HG03342 (cell line): ENCODE measurements around the gene TMEM109.

Source experiments
- ATAC-seq: cut with Tn5 transposase; IDR thresholded peaks from one replicate; pipeline ENCODE4 v1.9.1; 2021; ENCODE audit warnings: mild to moderate bottlenecking, moderate library complexity; ENCODE audit not compliant: unreplicated experiment

The TMEM109 gene

DNA sequence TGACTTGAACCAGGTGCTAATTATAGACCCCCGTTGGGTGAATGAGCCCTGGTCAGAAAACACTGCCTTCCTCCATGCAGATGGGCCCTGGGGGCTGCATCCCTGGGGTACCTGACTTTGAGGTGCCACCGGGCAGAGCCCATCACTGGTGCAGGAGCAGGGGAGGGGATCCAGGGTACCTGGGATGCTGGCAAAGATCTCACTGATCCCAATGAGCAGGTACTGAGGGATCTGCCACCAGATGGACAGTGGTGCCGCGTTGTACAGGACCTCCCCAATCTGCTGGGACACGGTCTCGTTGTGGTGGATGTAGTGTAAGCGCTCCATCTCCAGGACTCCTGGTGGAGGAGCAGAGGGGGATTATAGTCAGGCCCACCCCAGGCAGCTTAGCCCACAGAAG, 25.3 kb downstream of the TMEM109 start:
- no peak for ATAC-seq

DNA sequence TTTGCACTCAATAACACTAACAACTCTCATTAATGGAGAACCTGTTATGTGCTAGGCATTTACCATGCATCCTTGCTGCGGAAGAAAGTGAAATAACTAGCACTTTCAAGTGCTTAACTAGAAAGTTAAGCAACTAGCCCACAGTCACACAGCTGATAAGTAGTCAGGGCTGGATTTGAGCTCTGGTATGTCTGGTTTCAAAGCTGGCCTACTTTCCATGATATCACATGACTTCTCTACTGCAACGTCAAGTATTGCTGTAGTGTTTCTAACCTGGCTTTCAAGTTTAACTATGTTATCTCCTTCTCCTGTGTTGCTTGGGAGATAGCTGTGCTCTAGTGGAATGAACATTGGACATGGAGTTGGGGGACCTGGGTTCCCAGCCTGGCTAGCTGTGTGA, 25.9 kb downstream of the TMEM109 start:
- ATAC-seq, result no peak

DNA sequence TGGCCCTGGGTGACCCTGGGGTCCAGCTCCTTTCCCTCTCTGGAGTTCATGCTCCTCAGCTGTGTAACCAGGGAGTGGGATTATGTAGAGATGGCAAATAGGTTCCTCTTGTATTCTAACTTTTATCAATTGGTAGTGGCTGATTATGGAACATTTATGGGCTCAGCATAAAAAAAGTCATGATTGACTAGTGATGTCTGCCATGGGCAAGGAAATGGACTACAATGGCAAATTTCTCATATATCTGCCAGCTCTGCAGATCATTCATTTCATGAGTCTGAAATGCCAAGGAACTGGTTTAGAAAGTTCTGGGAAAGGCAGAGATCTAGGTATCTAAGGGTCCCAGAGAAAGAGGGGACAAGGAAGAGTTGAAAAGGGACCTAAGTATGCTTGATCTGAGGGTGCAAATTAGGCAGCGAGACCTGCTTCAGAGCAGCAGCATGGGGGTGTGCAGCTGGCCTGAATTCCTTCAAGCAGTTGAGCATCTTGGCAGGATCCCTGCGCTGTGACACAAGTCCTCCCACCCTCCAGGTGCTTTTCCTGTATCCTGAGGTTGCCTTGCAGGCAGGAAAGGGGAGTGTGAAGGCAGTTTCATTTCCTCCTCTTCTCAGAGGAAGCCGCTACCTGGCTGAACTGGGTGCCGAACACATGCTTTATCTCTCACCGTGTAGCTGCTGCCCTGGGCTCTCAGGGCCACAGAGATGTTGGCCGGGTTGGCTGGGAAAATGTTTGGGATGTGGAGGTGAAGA, 27.6 kb downstream of the TMEM109 start:
- ATAC-seq, result no peak

DNA sequence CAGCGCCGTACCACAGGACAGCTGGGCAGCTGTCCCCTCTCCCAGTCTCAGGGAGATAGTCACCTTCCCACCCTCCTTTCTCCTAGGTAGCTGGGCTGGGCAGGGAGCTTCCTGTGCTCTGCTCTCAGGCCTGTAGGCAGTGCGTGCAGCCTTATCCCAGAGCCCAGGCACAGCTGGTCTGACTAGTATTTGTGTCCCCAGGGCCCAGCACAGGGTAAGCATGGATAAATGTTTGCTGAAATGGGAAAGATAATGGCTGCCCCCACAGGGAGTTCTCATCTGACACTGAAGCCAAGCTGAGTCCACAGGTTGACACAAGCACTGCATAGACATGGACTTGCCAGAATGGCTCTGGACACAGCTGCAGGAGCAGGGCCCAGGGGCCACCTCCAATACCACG, 28.3 kb downstream of the TMEM109 start:
- ATAC-seq, result no peak

DNA sequence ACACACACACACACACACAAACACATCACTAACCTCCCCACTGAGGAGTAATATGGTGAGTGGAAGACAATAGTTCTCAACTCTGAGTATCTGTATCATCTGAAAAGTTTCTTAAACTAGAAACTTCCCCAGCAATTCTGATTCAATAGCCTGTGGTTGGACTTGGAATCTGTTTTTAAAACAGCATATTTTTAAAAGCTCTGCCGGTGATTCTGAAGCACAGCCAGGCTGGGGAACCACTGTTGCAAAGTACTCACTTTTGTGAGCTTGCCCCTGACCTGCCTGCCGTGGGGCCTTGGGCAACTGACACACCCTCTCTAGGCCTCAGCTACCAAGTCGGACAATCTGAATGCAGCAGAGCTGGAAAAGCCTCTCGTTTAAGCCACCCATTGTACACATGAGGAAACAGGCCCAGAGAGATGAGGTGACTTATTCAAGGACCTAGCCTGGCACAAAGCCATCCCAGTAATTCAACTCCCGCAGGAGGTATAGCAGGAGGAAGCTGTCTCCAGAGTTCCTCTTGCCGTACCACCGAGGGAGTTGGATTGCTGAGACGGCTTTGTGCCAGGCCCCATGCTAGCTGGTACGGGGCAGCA, 29.1 kb downstream of the TMEM109 start:
- ATAC-seq, result no peak

DNA sequence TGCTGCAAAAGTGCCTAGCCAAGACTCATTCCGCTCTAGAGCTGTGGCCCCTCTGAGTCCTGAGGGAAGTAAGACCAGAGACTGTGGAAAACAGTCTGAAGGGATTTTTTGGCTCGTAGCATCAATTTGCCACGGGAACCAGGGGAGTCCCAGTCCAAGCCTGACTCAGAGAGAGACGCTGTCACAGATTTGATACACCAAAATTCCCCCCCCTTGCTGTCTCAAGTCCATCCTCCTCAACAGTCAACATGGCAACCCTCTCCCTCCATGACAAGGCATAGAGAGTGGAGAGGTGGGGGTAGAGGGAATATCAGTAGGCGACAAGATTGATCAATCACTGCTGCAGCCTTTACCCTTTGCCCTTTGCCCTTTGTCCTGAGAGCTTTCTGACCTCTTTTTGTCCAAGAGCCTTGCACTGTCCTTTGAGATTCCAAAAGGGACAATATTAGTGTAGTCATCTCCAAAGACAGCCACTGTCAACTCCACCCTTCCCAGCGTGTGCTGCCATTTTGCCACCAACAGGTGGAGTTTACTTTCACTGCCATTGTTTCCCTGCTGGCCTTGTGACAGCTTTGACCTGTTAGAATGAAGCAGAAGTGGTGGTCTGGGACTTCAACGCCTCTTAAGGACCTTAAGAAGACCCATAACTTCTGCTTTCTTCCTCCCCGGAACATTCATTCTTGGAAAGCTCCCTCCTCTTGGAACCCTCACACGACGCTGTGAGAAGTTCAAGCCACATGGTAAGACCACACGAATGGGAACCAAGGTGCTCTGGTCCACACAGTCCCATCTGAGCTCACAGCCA, 30.7 kb downstream of the TMEM109 start:
- ATAC-seq, result no peak

DNA sequence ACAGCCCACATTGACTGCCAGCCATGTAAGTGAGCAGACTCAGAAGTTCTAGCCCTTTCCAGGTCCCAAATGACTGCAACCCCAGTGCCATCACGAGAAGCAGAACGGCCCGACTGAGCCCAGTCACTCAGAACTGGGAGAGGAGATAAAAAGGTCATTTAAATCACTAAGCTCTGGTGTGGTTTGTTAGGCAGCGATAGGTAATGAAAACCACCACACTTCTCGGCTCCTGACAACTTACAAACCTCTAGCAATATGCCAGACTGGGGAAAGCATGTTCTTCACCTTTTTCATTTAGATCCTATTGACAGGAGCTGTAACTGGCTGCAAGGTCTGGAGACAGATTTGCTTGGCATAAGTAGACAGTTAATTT, 31.3 kb downstream of the TMEM109 start:
- ATAC-seq, result no peak

DNA sequence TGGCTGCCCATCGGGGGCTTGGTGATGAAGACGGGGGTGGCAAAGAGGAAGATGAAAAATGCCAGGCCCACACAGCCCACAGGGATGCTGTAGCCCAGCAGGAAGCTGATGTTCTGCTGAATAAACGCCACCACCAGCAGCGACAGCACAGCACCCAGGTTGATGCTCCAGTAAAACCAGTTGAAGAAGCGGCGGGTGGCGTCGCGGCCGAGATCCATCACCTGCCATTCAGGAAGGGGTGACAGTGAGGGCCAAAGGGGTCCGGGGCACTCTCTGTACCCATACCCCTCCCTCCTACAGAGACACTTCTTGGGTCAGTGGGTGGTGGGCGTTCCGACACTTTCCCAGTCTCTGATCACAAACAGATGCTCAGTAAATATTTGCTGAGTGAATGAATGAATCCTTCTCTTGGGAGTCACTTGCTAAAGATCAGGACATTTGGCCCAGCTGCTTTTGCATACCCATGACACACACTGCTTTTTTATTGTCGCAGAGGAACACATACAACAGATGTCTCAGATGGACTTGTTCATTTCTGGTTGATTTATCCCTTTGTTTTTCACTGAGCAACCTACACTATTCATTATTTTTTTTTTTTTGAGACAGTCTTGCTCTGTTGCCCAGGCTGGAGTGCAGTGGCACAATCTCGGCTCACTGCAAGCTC, 32.8 kb downstream of the TMEM109 start:
- ATAC-seq, result no peak

DNA sequence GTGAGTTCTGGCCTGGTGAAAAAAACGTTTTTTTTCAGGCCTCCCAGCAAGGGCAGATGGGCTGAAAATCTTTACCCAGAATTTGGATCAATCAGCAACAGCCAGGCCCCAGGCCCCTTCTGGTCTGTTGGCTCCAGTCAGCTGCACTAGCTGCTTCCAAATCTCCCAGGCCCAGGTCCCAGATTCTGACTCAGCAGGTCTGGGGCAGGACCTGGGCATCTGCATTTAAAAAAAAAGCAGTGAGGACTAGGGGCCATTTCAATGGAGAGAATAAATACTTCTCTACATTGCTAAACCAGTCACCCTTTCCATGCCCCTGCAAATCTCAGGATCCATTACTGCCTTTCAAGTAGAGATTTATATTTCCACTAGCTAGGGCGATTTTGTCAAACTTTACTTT, 33.7 kb downstream of the TMEM109 start:
- no peak for ATAC-seq

DNA sequence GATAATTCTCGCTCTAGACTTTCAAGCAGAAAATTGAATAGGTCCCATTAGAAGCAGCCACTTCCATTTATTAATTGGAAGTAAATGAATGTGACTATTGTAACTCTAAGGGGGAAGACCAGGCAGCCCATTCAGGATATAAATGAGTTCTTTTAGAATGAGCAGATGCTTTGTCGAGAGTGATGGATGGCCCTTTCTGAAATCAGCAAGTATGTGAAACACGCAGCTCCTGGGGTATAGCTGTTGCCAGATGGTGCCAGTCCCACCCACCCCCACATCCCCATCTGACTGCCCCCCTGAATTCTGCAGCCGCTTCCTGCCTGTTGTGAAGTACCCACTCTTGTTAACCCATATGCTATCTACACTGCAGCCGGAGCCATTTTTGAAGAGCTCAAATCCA, 34.3 kb downstream of the TMEM109 start:
- ATAC-seq, result no peak

DNA sequence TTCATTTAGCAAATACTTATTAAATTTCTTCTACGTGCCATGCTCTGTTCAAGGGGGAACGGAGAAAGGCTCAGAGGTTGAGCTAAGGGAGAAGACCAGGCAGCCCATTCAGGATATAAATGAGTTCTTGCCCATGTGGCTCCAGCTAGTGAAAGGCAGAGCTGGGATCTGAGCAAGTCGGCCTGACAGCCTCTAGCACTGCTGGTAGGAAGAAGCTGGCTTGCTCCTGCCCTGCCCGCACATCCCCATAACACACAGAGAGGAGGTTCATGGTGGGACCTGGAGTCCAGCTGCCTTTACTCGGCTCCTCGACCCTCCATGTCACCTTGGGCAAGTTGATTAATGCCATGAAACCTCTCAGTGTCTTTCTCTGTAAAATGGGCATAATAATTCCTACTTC, 36.1 kb downstream of the TMEM109 start:
- no peak for ATAC-seq

DNA sequence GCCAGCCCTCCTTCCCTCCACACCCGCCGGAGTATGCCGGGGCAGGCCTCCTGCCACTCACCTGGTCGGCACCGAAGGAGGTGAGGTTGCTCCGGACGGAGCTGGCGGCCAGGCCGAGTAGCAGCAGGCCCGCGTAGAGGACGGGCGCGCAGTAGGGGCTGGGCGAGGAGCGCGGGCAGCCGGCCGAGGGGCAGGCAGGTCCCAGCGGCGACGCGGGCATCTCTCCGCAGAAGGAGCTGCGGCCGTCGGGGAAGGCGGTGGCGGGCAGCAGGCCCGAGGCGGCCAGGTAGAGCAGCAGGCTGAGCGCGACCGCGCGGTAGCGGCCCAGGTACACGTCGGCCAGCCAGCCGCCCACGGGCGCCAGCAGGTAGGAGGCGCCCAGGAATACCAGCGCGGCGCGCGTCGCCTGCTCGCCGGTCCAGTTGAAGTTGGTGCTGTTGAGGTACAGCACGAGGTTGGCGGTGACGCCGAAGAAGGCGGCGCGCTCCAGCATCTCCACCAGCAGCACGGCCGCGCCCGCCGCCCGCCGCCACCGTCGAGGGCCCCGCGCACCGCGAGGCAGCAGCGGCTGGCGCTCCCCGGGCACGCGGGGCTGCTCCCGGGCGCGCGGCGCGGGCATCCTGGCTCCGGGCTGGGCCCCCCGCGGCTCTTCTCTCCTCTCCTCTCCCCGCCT, 37.1 kb downstream of the TMEM109 start:
- no peak for ATAC-seq

DNA sequence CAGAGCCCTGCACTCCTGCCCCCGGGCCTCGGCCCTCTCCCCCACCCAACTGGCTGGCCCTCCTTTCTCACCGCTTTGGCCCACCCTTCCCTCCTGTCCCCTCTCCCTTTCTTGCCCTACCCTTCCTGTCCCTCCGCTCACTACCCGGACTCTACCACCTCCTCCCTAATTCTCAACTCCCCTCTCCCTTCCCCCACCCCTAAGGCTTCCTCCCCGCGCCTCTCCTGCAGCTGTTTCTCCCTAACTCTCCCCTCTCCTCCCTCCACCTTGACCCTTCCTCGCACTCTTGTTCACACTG, 37.6 kb downstream of the TMEM109 start:
- ATAC-seq, result no peak

DNA sequence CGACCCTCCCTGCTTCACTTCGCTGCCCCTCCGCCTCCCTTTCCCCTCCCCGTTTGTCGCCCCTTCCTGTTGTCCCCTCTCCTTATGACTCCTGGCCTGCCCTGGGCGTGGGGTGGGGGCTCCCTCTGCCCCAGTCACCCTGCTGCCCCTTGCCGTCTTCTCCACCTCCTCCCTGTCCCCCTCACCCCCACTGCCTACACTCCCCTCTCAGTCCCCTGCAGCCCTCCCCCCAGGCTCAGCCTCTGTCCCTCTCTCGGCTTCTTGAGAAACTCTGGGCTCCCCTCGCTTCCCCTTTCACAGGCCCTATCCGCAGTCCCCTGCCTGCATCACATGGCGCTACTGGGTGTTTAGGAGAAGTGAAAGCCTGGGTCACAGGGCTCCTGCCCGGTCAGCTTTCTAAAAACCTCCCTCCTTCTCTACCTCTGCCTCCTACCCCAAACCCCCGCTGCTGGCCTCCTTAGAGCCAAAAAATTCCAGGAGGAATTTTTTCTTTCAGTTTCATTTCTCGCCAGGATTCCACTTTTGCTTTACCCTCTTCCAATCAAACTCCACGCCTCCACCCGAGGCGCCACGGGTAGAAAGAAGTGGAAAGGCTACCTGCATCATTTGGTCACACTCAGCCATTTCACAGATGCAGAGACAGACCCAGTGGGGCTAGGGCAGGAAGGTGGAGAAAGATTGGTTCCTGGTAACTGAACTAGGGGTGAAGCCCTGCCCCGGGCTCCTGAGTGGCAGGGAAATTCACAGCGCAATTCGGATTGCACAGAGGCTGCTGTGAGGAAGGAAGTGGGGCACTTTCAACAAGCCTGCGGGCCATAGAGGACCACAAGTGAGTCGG, 38.2 kb downstream of the TMEM109 start, which contains the start of gene SLC15A3:
TSS of gene SLC15A3 (minus strand) at position 273 of the 838 bp plus-strand sequence. CDS start 625 bp downstream, outside the sequence.
- peak; percentile 72 for ATAC-seq

DNA sequence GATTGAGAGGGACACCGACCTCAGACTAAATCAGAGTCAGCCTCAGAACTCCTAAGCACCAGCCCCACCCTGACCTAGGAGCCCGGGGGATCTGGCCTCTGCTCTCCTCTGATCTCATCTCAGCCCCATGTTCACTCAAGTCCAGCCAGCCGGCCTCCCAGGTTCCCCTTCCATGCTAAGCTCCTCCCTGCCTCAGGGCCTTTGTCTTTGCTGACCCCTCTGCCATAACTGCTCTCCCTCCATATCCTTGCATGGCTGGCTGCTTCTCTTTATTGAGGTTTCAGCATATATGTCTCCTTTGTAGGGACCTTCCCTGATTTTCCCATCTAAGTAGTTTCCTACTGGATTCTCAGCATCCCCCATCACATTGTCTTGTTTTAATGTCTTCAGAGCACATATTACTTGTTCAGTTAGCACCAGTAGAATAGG, 38.8 kb downstream of the TMEM109 start:
- no peak for ATAC-seq

DNA sequence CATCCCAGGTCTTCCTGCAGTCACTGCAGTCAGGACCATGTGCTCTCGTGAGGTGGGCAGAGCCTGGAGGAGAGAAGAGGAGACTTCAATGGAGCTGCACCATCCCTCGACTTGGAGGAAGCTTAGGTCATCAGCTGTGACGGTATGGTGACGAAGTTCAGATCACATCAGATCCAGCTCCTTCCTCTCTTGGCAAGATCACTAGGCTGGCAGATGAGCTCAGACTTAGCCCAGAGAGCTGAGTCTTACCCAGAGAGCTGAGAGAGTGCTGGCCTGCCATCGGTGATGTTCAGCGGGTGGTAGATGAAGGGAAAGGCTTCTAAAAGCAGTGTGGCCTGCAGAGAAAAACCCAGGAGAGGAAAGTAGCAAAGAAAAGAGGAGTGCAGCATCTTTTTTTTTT, 39.8 kb downstream of the TMEM109 start:
- no peak for ATAC-seq

DNA sequence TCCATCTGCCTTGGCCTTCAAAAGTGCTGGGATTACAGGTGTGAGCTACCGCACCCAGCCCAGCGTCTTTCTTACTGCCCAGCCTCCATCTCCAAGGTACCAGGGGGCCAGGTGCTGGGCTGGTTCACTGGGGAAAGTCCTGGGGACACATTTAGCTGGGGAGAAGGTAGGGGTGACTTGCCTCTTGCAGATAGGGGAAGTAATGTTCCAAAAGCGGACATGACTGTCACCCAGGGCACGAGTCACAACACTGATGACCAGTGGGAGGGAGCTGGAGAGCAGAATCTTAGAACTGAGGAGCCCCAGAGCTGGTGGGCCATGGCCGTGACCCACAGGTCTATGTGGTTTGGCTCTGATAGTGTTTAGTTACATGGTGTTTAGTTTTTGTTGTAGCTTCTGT, 40.5 kb downstream of the TMEM109 start:
- no peak for ATAC-seq

DNA sequence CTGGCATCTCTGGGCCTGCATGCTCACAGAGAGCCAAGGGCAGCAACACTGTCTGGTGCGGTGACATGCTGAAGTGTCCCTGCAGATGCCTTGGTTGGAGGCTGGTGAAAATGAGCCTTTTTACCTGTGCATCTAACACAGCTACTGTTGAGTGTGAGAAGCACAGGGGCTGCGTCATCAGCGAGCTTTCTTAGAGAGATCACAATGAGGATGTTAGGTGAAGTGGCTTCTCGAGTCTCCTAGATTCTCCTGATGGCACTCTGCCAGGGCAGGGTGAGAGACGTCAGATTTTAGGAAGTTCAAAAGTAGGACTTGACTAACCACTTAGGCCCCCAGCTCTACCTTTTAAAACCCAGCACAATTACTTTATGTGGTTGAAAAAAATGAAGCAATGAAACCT, 41.6 kb downstream of the TMEM109 start:
- ATAC-seq, result no peak

DNA sequence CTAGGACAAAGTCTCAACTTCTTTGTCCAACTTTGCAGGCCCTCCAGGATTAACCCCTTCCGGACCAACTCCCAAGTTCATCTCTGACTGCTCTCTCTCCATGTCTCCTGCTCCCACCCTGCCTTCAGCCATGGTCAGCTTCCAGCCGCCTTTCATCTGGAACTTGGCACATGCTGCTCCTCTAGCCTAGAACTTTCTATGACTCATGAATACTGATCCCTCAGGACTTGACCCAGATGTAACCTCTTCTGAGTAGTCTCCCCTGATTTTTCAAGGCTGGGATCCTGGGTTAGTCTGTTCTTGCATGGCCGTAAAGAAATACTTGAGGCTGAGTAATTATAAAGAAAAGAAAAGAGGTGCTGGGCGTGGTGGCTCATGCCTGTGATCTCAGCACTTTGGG, 43.2 kb downstream of the TMEM109 start:
- no peak for ATAC-seq

DNA sequence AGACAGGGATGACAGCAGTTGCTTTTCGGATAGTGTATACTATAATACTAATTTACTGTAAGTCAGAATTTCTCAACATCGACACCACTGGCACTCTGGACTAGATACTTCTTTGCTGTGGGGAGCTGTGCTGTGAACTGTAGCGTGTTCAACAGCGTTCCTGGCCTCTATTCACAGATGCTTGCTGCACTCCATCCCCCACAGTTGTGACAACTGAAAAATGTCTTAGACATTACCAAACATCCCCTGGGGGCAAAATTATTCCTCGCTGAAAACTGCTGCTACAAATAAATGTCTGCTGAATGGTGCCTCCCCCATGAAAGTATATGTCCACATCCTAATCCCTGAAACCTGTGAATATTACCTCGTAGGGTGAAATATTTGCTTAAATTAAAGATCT, 45.5 kb downstream of the TMEM109 start:
- no peak for ATAC-seq
